Measurements from ENCODE around the gene HLA-DOA. TPM values are rescaled to one million over a fixed set of nuclear protein-coding genes. Genes with fewer than 3 reads are reported as not detected.

Gene HLA-DOA
- total RNA-seq, 6 experiments from 2014 or later: 0.37 to 3.3 (median 1.2) TPM

DNA sequence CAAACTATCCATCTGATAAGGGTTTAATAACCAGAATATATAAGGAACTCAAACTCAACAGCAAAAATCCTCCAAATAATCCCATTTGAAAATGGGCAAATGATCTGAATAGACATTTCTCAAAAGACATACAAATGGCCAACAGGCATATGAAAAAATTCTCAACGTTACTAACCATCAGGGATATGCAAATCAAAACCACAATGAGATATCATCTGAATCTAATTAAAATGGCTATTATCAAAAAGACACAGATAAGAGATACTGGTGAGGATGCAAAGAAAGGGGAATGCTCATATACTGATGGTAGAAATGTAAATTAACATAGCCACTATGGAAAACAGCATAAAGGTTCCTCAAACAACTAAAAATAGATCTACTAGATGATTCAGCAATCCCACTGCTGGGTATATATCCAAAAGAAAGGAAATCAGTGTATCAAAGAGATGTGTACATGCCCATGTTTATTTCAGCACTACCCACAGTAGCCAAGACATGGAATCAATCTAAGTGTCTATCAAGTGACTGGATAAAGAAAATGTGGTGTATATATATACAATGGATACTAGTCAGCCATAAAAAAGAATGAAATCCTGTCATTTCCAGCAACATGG lies 47.1 kb downstream of the HLA-DOA start:
- 40% methylated on average over 1 of the region's 1 CpG for WGBS (ENCODE audit: insufficient coverage, low coverage, low lambda C conversion rate, missing lambda C conversion rate)
- no peak for ATAC-seq
- TF ChIP-seq POLR2A (IDR thresholded peaks at IDR 0.05): no peak
- TF ChIP-seq, protein P1, sequence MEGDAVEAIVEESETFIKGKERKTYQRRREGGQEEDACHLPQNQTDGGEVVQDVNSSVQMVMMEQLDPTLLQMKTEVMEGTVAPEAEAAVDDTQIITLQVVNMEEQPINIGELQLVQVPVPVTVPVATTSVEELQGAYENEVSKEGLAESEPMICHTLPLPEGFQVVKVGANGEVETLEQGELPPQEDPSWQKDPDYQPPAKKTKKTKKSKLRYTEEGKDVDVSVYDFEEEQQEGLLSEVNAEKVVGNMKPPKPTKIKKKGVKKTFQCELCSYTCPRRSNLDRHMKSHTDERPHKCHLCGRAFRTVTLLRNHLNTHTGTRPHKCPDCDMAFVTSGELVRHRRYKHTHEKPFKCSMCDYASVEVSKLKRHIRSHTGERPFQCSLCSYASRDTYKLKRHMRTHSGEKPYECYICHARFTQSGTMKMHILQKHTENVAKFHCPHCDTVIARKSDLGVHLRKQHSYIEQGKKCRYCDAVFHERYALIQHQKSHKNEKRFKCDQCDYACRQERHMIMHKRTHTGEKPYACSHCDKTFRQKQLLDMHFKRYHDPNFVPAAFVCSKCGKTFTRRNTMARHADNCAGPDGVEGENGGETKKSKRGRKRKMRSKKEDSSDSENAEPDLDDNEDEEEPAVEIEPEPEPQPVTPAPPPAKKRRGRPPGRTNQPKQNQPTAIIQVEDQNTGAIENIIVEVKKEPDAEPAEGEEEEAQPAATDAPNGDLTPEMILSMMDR (IDR thresholded peaks at IDR 0.05): no peak

DNA sequence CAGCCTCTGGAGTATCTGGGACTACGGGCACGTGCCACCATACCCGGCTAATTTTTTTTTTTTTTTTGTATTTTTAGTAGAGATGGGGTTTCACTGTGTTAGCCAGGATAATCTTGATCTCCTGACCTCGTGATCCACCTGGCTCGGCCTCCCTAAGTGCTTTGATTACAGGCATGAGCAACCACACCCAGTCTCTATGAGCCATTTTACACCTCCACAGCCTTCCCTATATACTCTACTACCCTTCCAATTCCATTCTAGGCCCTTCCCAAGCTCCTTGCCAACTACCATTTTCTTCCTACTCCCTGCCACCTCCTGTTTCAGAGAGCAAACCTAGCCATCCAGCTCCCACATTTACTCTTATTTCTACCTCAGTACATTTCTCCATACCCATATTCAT lies 48.8 kb downstream of the HLA-DOA start:
- 96% methylated on average over 3 of the region's 5 CpGs for WGBS (ENCODE audit: insufficient coverage, low coverage, low lambda C conversion rate, missing lambda C conversion rate)
- intact Hi-C loops (cut with DNase I): no loop called here

More for the DNA sequence above, 47.1 kb downstream of the HLA-DOA start:
- Histone ChIP-seq H3K9me3 (no peaks in the 10 kb centered on the region), H3K36me3 (no peaks in the 10 kb centered on the region), H3K4me3 (no peak overlapping the region), H3K27me3 (no peaks in the 10 kb centered on the region), H3K27ac (no peak overlapping the region), H3K4me1 (peaks cover 0 to 17% (median 8%) of the 10 kb centered on the region in 4 donors)
- no peak for DNase-seq
- intact Hi-C loops (cut with DNase I): no loop called here

DNA sequence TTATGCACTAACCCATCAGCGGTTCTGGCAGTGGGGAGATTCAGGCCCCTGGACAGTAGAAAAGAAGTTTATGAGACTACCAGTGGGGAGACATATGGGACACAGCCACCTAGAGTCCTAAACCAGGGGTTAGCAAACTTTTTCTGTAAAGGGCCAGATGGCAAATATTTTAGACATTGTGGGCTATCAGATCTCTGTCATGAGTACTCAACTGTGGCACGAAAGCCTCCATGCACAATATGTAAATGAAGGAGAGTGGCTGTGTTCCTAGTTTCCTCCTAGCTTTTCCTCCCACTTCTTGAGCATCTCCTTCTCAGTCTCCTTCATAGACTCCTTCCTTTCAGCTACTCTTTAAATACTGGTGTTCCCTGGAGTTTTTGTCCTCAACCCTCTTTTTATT lies 53.2 kb downstream of the HLA-DOA start:
- H3K4me1 ChIP-seq: no peaks in the 10 kb centered on the region
- no peak for TF ChIP-seq POLR2A (IDR thresholded peaks at IDR 0.05)
- TF ChIP-seq, protein P1 (IDR thresholded peaks at IDR 0.05): no peak
- ATAC-seq (no peak), DNase-seq (no peak)
- H3K27me3 ChIP-seq: no peaks in the 10 kb centered on the region
- no peak overlapping the region for H3K27ac ChIP-seq
- H3K9me3 ChIP-seq: no peaks in the 10 kb centered on the region
- intact Hi-C loops (cut with DNase I): no loop called here
- 100% methylated on average over 2 of the region's 2 CpGs for WGBS (ENCODE audit: insufficient coverage, low coverage, low lambda C conversion rate, missing lambda C conversion rate)
- no peak overlapping the region for H3K4me3 ChIP-seq
- no peaks in the 10 kb centered on the region for H3K36me3 ChIP-seq

More for the DNA sequence above, 48.8 kb downstream of the HLA-DOA start:
- TF ChIP-seq, protein P1 (IDR thresholded peaks at IDR 0.05): no peak
- no peak for TF ChIP-seq POLR2A (IDR thresholded peaks at IDR 0.05)
- no peak for DNase-seq
- H3K27ac ChIP-seq: no peak overlapping the region
- no peaks in the 10 kb centered on the region for H3K27me3 ChIP-seq
- H3K36me3 ChIP-seq: no peaks in the 10 kb centered on the region
- ATAC-seq: no peak
- no peaks in the 10 kb centered on the region for H3K9me3 ChIP-seq
- no peak overlapping the region for H3K4me3 ChIP-seq
- no peaks in the 10 kb centered on the region for H3K4me1 ChIP-seq

DNA sequence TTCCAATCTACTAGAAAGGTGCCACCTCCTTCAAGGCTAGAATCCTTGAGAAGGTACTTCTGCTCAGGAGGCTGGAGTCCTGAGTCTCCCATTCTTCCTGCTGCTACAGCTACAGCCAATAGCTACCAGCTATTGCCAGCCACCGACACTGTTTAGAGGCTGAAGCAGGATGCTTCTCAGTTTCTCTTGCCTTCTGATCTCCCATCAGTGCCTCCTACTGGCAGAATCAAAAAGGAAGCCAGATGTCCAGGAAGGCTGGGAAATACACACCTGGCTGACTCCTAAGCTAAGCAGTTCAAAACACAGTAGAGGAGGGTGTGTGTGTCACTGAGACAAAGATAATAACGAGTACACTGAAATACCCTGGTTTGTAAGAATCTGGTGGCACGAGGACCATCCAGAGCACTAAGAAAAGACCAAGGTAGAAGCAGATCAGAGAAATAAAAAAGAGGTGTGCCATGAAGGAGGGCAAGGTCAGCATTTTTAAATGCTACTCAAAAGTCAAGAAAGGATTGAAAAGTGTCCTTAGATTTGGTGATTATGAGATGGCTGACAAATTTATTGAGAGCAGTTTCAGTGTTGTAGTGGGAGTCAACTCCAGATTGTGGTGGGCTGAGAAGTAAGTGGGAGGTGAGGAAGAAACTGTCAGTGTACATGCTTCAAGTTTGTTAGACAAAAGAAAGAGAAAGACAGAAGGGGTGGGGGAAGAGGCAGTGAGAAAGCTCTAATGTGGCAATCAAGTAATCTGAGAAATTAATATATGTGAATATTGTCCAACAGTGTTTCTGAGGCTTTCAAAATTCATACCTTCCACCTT lies 54.2 kb downstream of the HLA-DOA start:
- H3K27ac ChIP-seq: no peak overlapping the region
- 49% methylated on average over 3 of the region's 3 CpGs for WGBS (ENCODE audit: insufficient coverage, low coverage, low lambda C conversion rate, missing lambda C conversion rate)
- H3K27me3 ChIP-seq: no peaks in the 10 kb centered on the region
- H3K4me3 ChIP-seq: no peak overlapping the region
- TF ChIP-seq, protein P1 (IDR thresholded peaks at IDR 0.05): peak in 3 of 4 donors; percentile 12 to 37 (median 32)
- TF ChIP-seq POLR2A (IDR thresholded peaks at IDR 0.05): no peak
- intact Hi-C loops (cut with DNase I): no loop called here
- DNase-seq: no peak
- no peak for ATAC-seq
- H3K4me1 ChIP-seq: no peaks in the 10 kb centered on the region
- no peaks in the 10 kb centered on the region for H3K9me3 ChIP-seq
- no peaks in the 10 kb centered on the region for H3K36me3 ChIP-seq

Data from right lobe of liver (tissue), 6 donors.